H9 (cell line): Measurements from ENCODE around the gene RBMS3. TPM values are rescaled to one million over a fixed set of nuclear protein-coding genes. Genes with fewer than 3 reads are reported as not detected.

Experiments used
- DNase-seq: peaks from one replicate; pipeline ENCODE4 v3.0.0-alpha.2; 2017
- H2AFZ ChIP-seq: one replicate; pipeline ENCODE4 v1.6.1; 2013; ENCODE audit warnings: mild to moderate bottlenecking, low read length, control low read depth, moderate library complexity
- H2AK5ac ChIP-seq: 2 replicates; pipeline ENCODE4 v1.6.1; 2013; ENCODE audit warnings: low read length, control low read depth, mixed read lengths; ENCODE audit not compliant: insufficient read length
- H2BK120ac ChIP-seq: one replicate; pipeline ENCODE4 v1.6.1; 2013; ENCODE audit warnings: low read depth, mild to moderate bottlenecking, low read length, control low read depth, inconsistent platforms; ENCODE audit not compliant: poor library complexity, severe bottlenecking
- H2BK12ac ChIP-seq: 2 replicates; pipeline ENCODE4 v1.6.1; 2013; ENCODE audit warnings: low read length, control low read depth, mixed read lengths, low read depth; ENCODE audit not compliant: insufficient read length
- H2BK15ac ChIP-seq: 2 replicates; pipeline ENCODE4 v1.6.1; 2013; ENCODE audit warnings: low read depth, low read length, control low read depth
- H2BK20ac ChIP-seq: one replicate; pipeline ENCODE4 v1.6.1; 2013; ENCODE audit warnings: low read depth, mild to moderate bottlenecking, low read length, control low read depth, inconsistent platforms; ENCODE audit not compliant: poor library complexity, severe bottlenecking
- H2BK5ac ChIP-seq: 2 replicates; pipeline ENCODE4 v1.6.1; 2013; ENCODE audit warnings: low read length, control low read depth, mixed read lengths; ENCODE audit not compliant: insufficient read length
- H3K14ac ChIP-seq: 2 replicates; pipeline ENCODE4 v1.6.1; 2013; ENCODE audit warnings: low read length, control low read depth; ENCODE audit not compliant: insufficient read depth
- H3K18ac ChIP-seq: 2 replicates; pipeline ENCODE4 v1.6.1; 2013; ENCODE audit warnings: low read depth, mild to moderate bottlenecking, mixed read lengths, low read length, control low read depth; ENCODE audit not compliant: insufficient read length
- H3K23ac ChIP-seq: 2 replicates; pipeline ENCODE4 v1.6.1; 2013; ENCODE audit warnings: low read length, control low read depth, mixed read lengths, low read depth; ENCODE audit not compliant: insufficient read length
- H3K23me2 ChIP-seq: 2 replicates; pipeline ENCODE4 v1.6.1; 2013; ENCODE audit warnings: low read depth, mild to moderate bottlenecking, mixed read lengths, low read length, control low read depth; ENCODE audit not compliant: insufficient read length, poor library complexity, severe bottlenecking
- H3K27ac ChIP-seq: 2 replicates; pipeline ENCODE4 v1.5.1; 2013; ENCODE audit warnings: low read length, control low read depth, mixed read lengths, low read depth; ENCODE audit not compliant: insufficient read length
- H3K27me3 ChIP-seq: 2 replicates; pipeline ENCODE4 v1.6.1; 2013; ENCODE audit warnings: low read length, control low read depth, inconsistent platforms; ENCODE audit not compliant: insufficient read depth
- H3K4ac ChIP-seq: 2 replicates; pipeline ENCODE4 v1.6.1; 2013; ENCODE audit warnings: low read depth, mild to moderate bottlenecking, control low read depth, inconsistent platforms, low read length, moderate library complexity
- H3K4me1 ChIP-seq: 2 replicates; pipeline ENCODE4 v1.6.1; 2013; ENCODE audit warnings: low read length, control low read depth, inconsistent platforms; ENCODE audit not compliant: insufficient read depth
- H3K4me2 ChIP-seq: 2 replicates; pipeline ENCODE4 v1.6.1; 2013; ENCODE audit warnings: low read length, control low read depth, mixed read lengths; ENCODE audit not compliant: insufficient read length, insufficient read depth
- H3K56ac ChIP-seq: 2 replicates; pipeline ENCODE4 v1.6.1; 2013; ENCODE audit warnings: low read depth, mild to moderate bottlenecking, mixed read lengths, low read length, control low read depth; ENCODE audit not compliant: insufficient read length
- H3K79me1 ChIP-seq: 2 replicates; pipeline ENCODE4 v1.6.1; 2013; ENCODE audit warnings: low read depth, mild to moderate bottlenecking, moderate library complexity, low read length, control low read depth, inconsistent platforms; ENCODE audit not compliant: insufficient read depth, poor library complexity, severe bottlenecking
- H3K79me2 ChIP-seq: 2 replicates; pipeline ENCODE4 v1.6.1; 2013; ENCODE audit warnings: low read length, control low read depth, inconsistent platforms; ENCODE audit not compliant: insufficient read depth
- H3K9ac ChIP-seq: 2 replicates; pipeline ENCODE4 v1.6.1; 2013; ENCODE audit warnings: low read length, control low read depth, mixed read lengths; ENCODE audit not compliant: insufficient read length; ENCODE audit errors: extremely low read depth
- H3K9me3 ChIP-seq: one replicate; pipeline ENCODE4 v1.6.1; 2013; ENCODE audit warnings: low read depth, low read length, inconsistent platforms; ENCODE audit not compliant: control insufficient read depth
- H3T11ph ChIP-seq: one replicate; pipeline ENCODE4 v1.6.1; 2013; ENCODE audit warnings: mild to moderate bottlenecking, low read length, control low read depth, inconsistent platforms
- H4K20me1 ChIP-seq: one replicate; pipeline ENCODE4 v1.6.1; 2013; ENCODE audit not compliant: control insufficient read depth, insufficient read length, insufficient read depth
- H4K5ac ChIP-seq: 2 replicates; pipeline ENCODE4 v1.6.1; 2013; ENCODE audit warnings: low read depth, mild to moderate bottlenecking, mixed read lengths, low read length, control low read depth; ENCODE audit not compliant: insufficient read length
- H4K8ac ChIP-seq: replicated peaks from 2 replicates; pipeline ENCODE4 v1.6.1; 2013; ENCODE audit warnings: low read length, control low read depth, mixed read lengths, low read depth; ENCODE audit not compliant: insufficient read length
- H4K91ac ChIP-seq: 2 replicates; pipeline ENCODE4 v1.6.1; 2013; ENCODE audit warnings: low read depth, mild to moderate bottlenecking, moderate library complexity, mixed read lengths, low read length, control low read depth; ENCODE audit not compliant: insufficient read length
- H3K27ac Mint-ChIP-seq, 3 experiments: 2 replicates in 2 of 3; 3 replicates in 1 of 3; pipeline ENCODE4 v1.8.0; 2020 to 2021; ENCODE audit warnings: mixed read lengths in 3 of 3, mild to moderate bottlenecking in 1 of 3, moderate library complexity in 1 of 3
- H3K27me3 Mint-ChIP-seq: 2 replicates; pipeline ENCODE4 v1.8.0; 2021; ENCODE audit warnings: low read depth, mild to moderate bottlenecking, moderate library complexity, mixed read lengths
- H3K36me3 Mint-ChIP-seq, 3 experiments: 2 replicates in 2 of 3; 3 replicates in 1 of 3; pipeline ENCODE4 v1.8.0; 2020 to 2021; ENCODE audit warnings: low read depth in 3 of 3, mixed read lengths in 3 of 3; ENCODE audit not compliant: insufficient read depth in 1 of 3
- H3K4me1 Mint-ChIP-seq, 2 experiments: 2 replicates each; pipeline ENCODE4 v1.8.0; 2020; ENCODE audit warnings: mixed read lengths in 2 of 2
- H3K4me3 Mint-ChIP-seq, 2 experiments: 2 replicates in 1 of 2; 3 replicates in 1 of 2; pipeline ENCODE4 v1.8.0; 2020 to 2021; ENCODE audit warnings: mild to moderate bottlenecking in 2 of 2, mixed read lengths in 2 of 2, moderate library complexity in 1 of 2
- H3K9me3 Mint-ChIP-seq, 2 experiments: 2 replicates in 1 of 2; 3 replicates in 1 of 2; pipeline ENCODE4 v1.8.0; 2020; ENCODE audit warnings: mild to moderate bottlenecking in 2 of 2, mixed read lengths in 2 of 2, moderate library complexity in 1 of 2
- WGBS: extraction: QIAGEN DNeasy Blood & Tissue Kit; methylation state at CpG from one replicate; pipeline ENCODE4 v1.1.7; 2013; ENCODE audit warnings: missing lambda C conversion rate, low lambda C conversion rate, mixed read lengths; ENCODE audit not compliant: insufficient read length; ENCODE audit errors: extremely low coverage; 5-methylcytosine and 5-hydroxymethylcytosine counted together
- total RNA-seq: library from RNA; stranded (reverse); gene quantifications from 2 replicates; pipeline ENCODE4 v1.2.1, GENCODE V29; 2021
- TF ChIP-seq, protein P1 (sequence below): fragments of 200-600 bp; sonication (generic); conservative IDR thresholded peaks from 3 replicates; pipeline ENCODE4 v1.8.0; 2021; ENCODE audit warnings: antibody characterized with exemption, mild to moderate bottlenecking

The RBMS3 gene
- total RNA-seq, 1 experiment from 2014 or later, result 8.1 TPM

DNA sequence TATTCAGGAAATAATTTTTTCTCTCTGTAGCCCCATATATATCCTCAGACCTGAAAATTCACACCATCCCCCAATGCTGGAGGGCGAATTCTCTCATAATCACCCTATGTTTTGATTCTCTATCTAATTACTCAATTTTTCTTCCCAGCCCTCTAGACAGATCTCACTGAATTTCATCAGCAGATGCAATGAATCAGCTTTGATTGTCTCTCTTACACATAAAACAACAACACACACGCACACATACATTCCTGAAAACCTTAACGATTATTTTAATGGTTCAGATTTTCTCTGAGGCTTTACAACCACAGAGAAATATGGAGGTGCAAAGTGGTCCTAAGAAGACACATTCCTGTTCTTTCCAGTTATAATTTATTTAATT is 11.1 kb downstream of the RBMS3 start:
- no peaks in the 10 kb centered on the region for H3K9me3 ChIP-seq
- H2AFZ ChIP-seq, result no peak overlapping the region
- no peak overlapping the region for H3K14ac ChIP-seq
- no peak overlapping the region for H2BK15ac ChIP-seq
- no peak overlapping the region for H4K5ac ChIP-seq
- H4K91ac ChIP-seq, result no peak overlapping the region
- TF ChIP-seq, protein P1, sequence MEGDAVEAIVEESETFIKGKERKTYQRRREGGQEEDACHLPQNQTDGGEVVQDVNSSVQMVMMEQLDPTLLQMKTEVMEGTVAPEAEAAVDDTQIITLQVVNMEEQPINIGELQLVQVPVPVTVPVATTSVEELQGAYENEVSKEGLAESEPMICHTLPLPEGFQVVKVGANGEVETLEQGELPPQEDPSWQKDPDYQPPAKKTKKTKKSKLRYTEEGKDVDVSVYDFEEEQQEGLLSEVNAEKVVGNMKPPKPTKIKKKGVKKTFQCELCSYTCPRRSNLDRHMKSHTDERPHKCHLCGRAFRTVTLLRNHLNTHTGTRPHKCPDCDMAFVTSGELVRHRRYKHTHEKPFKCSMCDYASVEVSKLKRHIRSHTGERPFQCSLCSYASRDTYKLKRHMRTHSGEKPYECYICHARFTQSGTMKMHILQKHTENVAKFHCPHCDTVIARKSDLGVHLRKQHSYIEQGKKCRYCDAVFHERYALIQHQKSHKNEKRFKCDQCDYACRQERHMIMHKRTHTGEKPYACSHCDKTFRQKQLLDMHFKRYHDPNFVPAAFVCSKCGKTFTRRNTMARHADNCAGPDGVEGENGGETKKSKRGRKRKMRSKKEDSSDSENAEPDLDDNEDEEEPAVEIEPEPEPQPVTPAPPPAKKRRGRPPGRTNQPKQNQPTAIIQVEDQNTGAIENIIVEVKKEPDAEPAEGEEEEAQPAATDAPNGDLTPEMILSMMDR, result no peak
- H2AK5ac ChIP-seq, result no peak overlapping the region
- no peaks in the 10 kb centered on the region; the same call in 1 of the 2 replicates for H3K27me3 ChIP-seq
- H4K8ac ChIP-seq, result no peak overlapping the region
- H3K27me3 Mint-ChIP-seq, result no peaks in the 10 kb centered on the region
- H3K9me3 Mint-ChIP-seq, result no peaks in the 10 kb centered on the region
- no peak overlapping the region for H3K4ac ChIP-seq
- H2BK5ac ChIP-seq, result no peak overlapping the region
- no peak for DNase-seq
- no peak overlapping the region for H3K56ac ChIP-seq
- no peaks in the 10 kb centered on the region for H3K79me1 ChIP-seq
- no peak overlapping the region for H3K4me2 ChIP-seq
- no peak overlapping the region for H2BK20ac ChIP-seq
- H3K23me2 ChIP-seq, result no peaks in the 10 kb centered on the region
- no peak overlapping the region for H2BK12ac ChIP-seq
- peaks cover 27 to 54% of the 10 kb centered on the region in 2 experiments for H3K4me1 Mint-ChIP-seq
- WGBS, result 100% methylated on average over 2 of the region's 3 CpGs
- no peaks in the 10 kb centered on the region; a peak in 1 of 7 replicates for H3K36me3 Mint-ChIP-seq
- H3K4me3 Mint-ChIP-seq, result no peak overlapping the region
- H3K23ac ChIP-seq, result no peak overlapping the region
- H3K9ac ChIP-seq, result no peak overlapping the region
- H3K18ac ChIP-seq, result no peak overlapping the region
- no peaks in the 10 kb centered on the region for H4K20me1 ChIP-seq
- H3K27ac Mint-ChIP-seq, result peak overlapping the region in 1 of 3 experiments; percentile 8; a peak in 2 of 7 replicates
- no peaks in the 10 kb centered on the region for H3K79me2 ChIP-seq
- no peak overlapping the region for H3T11ph ChIP-seq
- no peak overlapping the region for H2BK120ac ChIP-seq
- H3K4me1 ChIP-seq, result peaks cover 6% of the 10 kb centered on the region; the same call in 1 of the 2 replicates
- H3K27ac ChIP-seq, result no peak overlapping the region
